ENCODE data around the gene FSHR.

FSHR gene

GRCh38 chr2:49113046-49113445 lies 41.3 kb downstream of the FSHR start:
- in situ Hi-C loops (cut with MboI; ENCODE audit: low sequenced_read_pairs): no loop called here

GRCh38 chr2:49111456-49111855 lies 42.9 kb downstream of the FSHR start:
- in situ Hi-C loops (cut with MboI; ENCODE audit: low sequenced_read_pairs): no loop called here

- in situ Hi-C loops (cut with MboI; ENCODE audit: low sequenced_read_pairs): no loop called here
Measured at GRCh38 chr2:49111006-49111405, 43.3 kb downstream of the FSHR start.

- in situ Hi-C loops (cut with MboI; ENCODE audit: low sequenced_read_pairs): no loop called here
Measured at GRCh38 chr2:49110571-49110970, 43.7 kb downstream of the FSHR start.

- in situ Hi-C loops (cut with MboI; ENCODE audit: low sequenced_read_pairs): no loop called here
Measured at GRCh38 chr2:49108851-49109250, 45.5 kb downstream of the FSHR start.

- in situ Hi-C loops (cut with MboI; ENCODE audit: low sequenced_read_pairs): no loop called here
Measured at GRCh38 chr2:49108436-49108835, 45.9 kb downstream of the FSHR start.

GRCh38 chr2:49105506-49105905 lies 48.8 kb downstream of the FSHR start:
- in situ Hi-C loops (cut with MboI; ENCODE audit: low sequenced_read_pairs): no loop called here

- in situ Hi-C loops (cut with MboI; ENCODE audit: low sequenced_read_pairs): no loop called here
Measured at GRCh38 chr2:49102146-49102545, 52.2 kb downstream of the FSHR start.

- in situ Hi-C loops (cut with MboI; ENCODE audit: low sequenced_read_pairs): no loop called here
Measured at GRCh38 chr2:49080681-49081080, 73.6 kb downstream of the FSHR start.

- in situ Hi-C loops (cut with MboI; ENCODE audit: low sequenced_read_pairs): no loop called here
Measured at GRCh38 chr2:49070716-49071115, 83.6 kb downstream of the FSHR start.

GRCh38 chr2:49069829-49070228 lies 84.5 kb downstream of the FSHR start:
- in situ Hi-C loops (cut with MboI; ENCODE audit: low sequenced_read_pairs): no loop called here

GRCh38 chr2:49068613-49069012 lies 85.7 kb downstream of the FSHR start:
- in situ Hi-C loops (cut with MboI; ENCODE audit: low sequenced_read_pairs): no loop called here

- in situ Hi-C loops (cut with MboI; ENCODE audit: low sequenced_read_pairs): no loop called here
Measured at GRCh38 chr2:49067971-49068370, 86.3 kb downstream of the FSHR start.

GRCh38 chr2:49053156-49053555 lies 101.2 kb downstream of the FSHR start:
- in situ Hi-C loops (cut with MboI; ENCODE audit: low sequenced_read_pairs): no loop called here

- in situ Hi-C loops (cut with MboI; ENCODE audit: low sequenced_read_pairs): no loop called here
Measured at GRCh38 chr2:49050265-49050664, 104.0 kb downstream of the FSHR start.

GRCh38 chr2:49049161-49049560 lies 105.2 kb downstream of the FSHR start:
- in situ Hi-C loops (cut with MboI; ENCODE audit: low sequenced_read_pairs): no loop called here

- in situ Hi-C loops (cut with MboI; ENCODE audit: low sequenced_read_pairs): no loop called here
Measured at GRCh38 chr2:49045083-49045482, 109.2 kb downstream of the FSHR start.

GRCh38 chr2:49044350-49045079 lies 109.8 kb downstream of the FSHR start:
- in situ Hi-C loops (cut with MboI; ENCODE audit: low sequenced_read_pairs): no loop called here

GRCh38 chr2:49043405-49043982 lies 110.8 kb downstream of the FSHR start:
- in situ Hi-C loops (cut with MboI; ENCODE audit: low sequenced_read_pairs): no loop called here

- in situ Hi-C loops (cut with MboI; ENCODE audit: low sequenced_read_pairs): no loop called here
Measured at GRCh38 chr2:49042488-49042887, 111.8 kb downstream of the FSHR start.

GRCh38 chr2:49041061-49041460 lies 113.3 kb downstream of the FSHR start:
- in situ Hi-C loops (cut with MboI; ENCODE audit: low sequenced_read_pairs): no loop called here

- in situ Hi-C loops (cut with MboI; ENCODE audit: low sequenced_read_pairs): no loop called here
Measured at GRCh38 chr2:49037197-49037596, 117.1 kb downstream of the FSHR start.

- in situ Hi-C loops (cut with MboI; ENCODE audit: low sequenced_read_pairs): no loop called here
Measured at GRCh38 chr2:49035481-49035880, 118.8 kb downstream of the FSHR start.

Measured in hTERT RPE-1 (cell line).